GM18502 (cell line): Measurements from ENCODE around the gene CTIF.

Source experiments
- ATAC-seq: cut with Tn5 transposase; IDR thresholded peaks from one replicate; pipeline ENCODE4 v1.9.1; 2021; ENCODE audit warnings: mild to moderate bottlenecking; ENCODE audit not compliant: unreplicated experiment, poor library complexity

The CTIF gene

DNA sequence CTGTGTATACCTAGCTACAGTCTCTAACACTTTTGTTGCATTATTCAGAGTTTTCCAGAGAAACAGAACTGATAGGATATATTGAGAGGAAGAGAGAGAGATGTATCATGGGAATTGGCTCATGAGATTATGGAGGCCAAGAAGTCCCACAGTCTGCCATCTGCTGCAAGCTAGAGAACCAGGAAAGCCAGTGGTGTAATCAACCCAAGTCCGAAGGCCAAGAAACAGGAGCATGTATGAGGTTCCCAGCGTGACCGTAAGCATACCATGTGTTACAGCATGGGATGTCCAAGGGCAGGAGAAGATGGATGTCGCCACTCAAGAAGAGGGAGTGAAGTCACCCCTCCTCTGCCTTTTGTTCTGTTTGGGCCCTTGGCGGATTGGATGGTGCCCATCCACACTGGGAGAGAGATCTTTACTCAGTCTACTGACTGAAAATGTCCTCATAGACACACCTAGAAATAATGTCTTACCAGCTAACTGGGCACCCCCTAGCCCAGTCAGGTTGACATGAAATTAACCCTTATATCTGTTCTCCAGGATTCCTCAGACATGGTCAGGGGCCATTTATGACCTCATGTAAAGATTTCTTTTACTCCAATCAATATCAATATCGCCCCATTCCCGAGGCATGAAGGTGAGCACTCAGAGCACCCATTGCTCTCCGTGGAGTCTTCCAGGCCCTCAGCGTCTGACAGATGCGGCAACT is 179.6 kb downstream of the CTIF start:
- no peak for ATAC-seq

DNA sequence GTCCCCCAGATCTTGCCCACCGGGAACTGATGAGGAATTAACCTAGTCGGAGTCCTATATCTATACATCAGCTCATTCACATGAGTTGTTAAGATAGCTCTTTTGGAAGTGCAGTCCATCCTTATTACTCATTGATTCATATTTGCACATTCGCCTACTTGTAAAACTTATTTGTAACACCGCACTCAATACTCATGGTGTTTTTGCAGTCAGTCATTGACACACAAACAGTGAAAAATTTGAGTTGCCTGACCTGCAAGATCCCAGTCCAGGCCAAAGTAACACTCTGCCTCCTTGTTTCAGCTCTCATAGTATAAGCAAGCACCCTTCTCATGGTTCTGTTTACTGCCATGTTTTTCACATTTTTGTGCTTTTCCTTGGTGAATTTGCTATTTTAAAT is 180.6 kb downstream of the CTIF start:
- no peak for ATAC-seq

GRCh38 chr18:48719974-48720654 is 181.3 kb downstream of the CTIF start:
- no peak for ATAC-seq

GRCh38 chr18:48720655-48721025 is 181.8 kb downstream of the CTIF start:
- ATAC-seq: no peak

DNA sequence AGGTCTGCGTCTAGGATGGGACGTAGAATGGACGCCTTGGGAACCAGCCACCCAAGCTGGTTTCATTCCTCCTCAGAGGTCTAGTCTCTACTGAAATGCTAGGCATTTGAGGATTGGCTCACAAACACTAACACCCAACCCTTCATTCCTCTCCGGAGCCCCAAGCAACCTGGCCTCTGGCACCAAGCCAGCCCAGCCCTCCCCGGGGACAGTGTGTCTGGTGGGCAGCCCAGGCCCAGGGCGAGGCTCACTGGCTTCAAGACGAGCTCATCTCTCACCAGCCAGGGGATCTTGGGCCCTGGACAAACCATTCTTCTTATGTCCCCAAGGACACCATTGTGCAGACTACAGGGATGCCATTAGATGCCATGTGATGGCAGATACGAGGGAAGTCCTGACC is 182.5 kb downstream of the CTIF start:
- no peak for ATAC-seq

GRCh38 chr18:48723016-48723415 is 184.2 kb downstream of the CTIF start:
- no peak for ATAC-seq

DNA sequence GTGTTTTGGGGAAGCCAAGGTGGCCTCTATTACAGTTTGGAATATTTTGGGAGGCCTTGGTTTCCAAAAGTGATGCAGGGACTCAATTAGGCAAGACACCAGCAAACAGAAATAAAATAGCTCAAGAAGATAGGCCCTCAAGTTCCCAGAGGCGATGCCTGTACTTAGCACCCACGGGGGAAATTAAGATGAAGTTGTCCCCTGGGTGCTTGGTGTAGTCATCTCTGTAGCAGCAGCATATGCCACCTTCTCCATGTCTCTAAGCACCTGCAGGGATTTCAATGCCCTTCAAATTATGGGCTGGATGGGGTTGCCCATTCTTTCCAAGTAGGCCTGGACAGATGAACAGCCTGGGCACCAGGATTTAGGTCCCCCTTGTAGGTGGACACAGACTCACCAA is 185.0 kb downstream of the CTIF start:
- ATAC-seq: no peak

DNA sequence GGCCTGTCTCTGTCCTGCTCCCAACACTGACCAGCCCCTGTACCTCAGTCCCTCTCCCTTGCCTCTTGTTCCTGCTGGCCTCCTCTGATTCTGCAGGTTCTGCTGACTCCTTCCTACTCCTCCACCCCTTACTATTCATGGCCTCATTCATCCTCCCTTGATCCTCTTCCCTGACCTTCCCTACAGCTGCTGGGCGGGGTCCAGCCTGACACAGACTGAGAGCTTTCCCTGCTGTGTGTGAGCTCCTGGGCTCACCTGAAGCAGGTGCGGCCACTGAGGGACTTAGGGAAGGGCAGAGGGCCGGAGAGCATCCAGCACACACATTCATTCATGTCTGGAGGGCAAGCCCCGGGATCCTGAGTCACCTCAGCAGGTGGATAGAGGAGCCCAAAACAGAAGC is 185.6 kb downstream of the CTIF start:
- ATAC-seq: no peak

DNA sequence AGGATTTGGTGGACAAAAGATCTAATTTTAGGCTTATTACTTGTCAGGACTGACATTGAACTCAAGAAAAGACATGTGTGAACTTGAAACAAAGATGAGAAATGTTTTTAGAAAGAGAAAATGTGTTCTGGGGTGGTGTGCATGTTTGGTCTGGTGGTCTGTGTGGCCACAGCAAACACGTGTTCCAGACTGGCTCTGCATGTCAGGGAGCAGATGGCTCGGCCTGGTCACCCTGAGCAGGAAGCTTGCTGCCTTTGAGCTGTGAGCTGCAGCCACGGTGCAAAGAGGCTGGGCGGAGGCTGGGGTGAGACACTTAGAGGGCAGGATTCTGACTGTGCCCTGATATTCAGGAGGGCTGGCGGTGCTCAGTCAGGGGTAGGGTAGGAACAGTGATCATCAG is 186.1 kb downstream of the CTIF start:
- ATAC-seq: no peak

GRCh38 chr18:48725562-48725961 is 186.7 kb downstream of the CTIF start:
- no peak for ATAC-seq

DNA sequence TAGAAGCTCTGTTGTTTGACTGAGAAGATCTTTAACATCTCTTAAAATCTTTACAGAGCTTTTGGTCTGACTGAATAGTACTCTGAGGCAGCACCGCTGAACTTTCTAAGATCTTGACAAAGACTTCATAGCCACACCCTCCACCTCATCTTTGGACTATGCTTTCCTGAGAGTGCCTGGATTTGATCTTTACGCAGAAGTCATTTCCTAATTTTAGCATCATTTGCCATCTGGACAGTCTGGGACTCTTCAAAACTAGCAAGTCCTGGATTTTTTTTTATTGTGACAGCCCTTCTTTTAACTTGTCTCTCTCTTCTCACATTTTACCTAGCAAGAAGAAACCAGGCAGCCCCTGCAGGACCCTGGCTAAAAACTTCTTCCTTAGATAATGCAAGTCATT is 188.8 kb downstream of the CTIF start:
- ATAC-seq: no peak

GRCh38 chr18:48728204-48728833 is 189.5 kb downstream of the CTIF start:
- ATAC-seq: no peak

DNA sequence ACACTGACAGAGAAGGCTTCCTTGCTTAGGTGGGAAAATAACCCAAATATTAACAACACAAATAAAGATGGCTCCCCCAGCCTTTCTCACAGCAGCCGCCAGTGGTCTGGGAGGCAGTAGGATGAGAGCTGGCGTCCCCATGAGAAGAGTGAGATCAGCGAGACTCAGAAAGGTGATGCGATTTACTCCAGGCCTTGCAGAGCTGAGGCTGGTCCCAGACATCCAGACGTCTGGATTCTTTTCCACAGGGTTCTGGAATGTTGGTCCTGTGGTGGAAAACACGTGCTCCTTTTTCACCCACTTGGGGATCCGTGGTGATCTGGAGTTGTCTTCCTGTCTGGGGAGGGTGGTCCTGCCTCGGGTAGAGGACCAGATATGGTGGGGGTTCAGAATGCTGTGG is 190.6 kb downstream of the CTIF start:
- ATAC-seq: no peak

DNA sequence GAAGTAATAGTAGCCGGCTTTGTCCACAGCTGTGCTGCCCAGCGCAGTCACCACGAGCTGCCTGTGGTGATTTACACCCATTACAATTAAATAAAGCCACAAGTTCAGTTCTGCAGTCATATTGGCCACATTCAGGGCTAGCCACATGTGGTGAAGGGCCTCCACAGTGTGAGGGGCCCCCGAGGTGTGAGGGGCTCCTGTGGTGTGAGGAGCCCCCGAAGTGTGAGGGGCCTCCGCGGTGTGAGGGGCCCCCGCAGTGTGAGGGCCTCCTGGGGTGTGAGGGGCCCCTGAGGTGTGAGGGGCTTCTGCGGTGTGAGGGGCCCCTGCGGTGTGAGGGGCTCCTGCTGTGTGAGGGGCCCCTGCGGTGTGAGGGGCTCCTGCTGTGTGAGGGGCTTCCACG is 191.2 kb downstream of the CTIF start:
- no peak for ATAC-seq

- ATAC-seq: no peak
These were observed 194.1 kb downstream of the CTIF start for GRCh38 chr18:48732767-48733424.

- no peak for ATAC-seq
These were observed 194.9 kb downstream of the CTIF start for GRCh38 chr18:48733643-48734253.

DNA sequence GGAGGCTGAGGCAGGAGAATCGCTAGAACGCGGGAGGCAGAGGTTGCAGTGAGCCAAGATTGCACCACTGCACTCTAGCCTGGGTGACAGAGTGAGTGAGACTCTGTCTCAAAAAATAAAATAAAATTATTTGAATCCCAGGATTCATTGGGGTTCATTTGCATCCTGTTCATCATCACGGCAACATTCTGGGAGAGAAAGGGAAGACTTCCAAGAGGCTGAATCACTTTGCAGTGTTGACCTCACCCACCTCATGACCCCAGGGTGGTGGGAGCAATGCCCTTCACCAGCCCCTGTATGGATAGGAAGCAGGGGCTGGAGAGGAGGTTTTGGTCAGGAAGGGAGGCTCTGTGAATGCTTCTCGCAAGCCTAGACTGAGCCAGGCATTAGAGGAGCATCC is 195.6 kb downstream of the CTIF start:
- ATAC-seq: no peak

DNA sequence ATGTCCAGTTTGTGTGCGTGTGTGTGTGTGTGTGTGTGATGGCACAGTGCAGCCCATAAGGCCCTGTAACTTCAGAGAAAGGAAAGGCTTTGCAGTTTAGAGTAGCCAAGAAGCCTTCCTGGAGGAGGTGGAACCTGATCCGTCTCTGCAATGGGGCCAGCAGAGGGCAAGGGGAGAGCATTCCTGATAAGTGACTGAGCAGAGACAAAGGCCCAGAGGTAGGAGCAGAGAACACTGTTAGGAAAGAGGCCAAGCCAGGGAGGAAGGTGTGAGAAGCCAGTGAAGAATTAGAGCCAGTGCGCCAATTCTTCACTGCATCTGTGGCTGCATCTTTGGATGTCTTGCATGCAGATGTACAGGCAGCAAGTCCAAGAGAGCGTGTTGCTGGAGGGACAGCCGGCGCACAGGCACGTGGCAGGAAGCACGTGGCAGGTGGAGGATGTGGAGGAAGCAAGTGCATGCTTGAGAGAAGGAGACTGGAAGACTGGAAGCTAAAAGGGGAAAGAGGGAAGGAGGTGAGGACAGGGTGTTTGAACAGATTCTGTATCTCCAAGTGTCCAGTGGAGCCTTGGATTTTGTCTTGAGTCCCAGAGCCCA is 196.3 kb downstream of the CTIF start:
- no peak for ATAC-seq

GRCh38 chr18:48735681-48736255 is 196.9 kb downstream of the CTIF start:
- no peak for ATAC-seq
